Measurements from ENCODE around the gene FLVCR2. TPM values are rescaled to one million over a fixed set of nuclear protein-coding genes. Genes with fewer than 3 reads are reported as not detected.

The FLVCR2 gene
- total RNA-seq, 1 donor from 2014 or later, result 50.6 TPM

- TF ChIP-seq, protein P1, sequence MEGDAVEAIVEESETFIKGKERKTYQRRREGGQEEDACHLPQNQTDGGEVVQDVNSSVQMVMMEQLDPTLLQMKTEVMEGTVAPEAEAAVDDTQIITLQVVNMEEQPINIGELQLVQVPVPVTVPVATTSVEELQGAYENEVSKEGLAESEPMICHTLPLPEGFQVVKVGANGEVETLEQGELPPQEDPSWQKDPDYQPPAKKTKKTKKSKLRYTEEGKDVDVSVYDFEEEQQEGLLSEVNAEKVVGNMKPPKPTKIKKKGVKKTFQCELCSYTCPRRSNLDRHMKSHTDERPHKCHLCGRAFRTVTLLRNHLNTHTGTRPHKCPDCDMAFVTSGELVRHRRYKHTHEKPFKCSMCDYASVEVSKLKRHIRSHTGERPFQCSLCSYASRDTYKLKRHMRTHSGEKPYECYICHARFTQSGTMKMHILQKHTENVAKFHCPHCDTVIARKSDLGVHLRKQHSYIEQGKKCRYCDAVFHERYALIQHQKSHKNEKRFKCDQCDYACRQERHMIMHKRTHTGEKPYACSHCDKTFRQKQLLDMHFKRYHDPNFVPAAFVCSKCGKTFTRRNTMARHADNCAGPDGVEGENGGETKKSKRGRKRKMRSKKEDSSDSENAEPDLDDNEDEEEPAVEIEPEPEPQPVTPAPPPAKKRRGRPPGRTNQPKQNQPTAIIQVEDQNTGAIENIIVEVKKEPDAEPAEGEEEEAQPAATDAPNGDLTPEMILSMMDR (IDR thresholded peaks at IDR 0.05; ENCODE audit: unreplicated experiment), result no peak
- Mint-ChIP-seq H3K4me3 (ENCODE audit: unreplicated experiment) (no peak overlapping the region), H3K36me3 (ENCODE audit: low read depth, unreplicated experiment) (peaks cover 11% of the 10 kb centered on the region), H3K27me3 (ENCODE audit: unreplicated experiment) (peaks cover 11% of the 10 kb centered on the region), H3K27ac (ENCODE audit: unreplicated experiment) (no peak overlapping the region), H3K4me1 (ENCODE audit: unreplicated experiment) (peaks cover 36% of the 10 kb centered on the region), H3K9me3 (ENCODE audit: unreplicated experiment) (peaks cover 1% of the 10 kb centered on the region)
- no peak for DNase-seq (ENCODE audit: low spot score)
Measured at GRCh38 chr14:75579882-75580281, 1.5 kb downstream of the FLVCR2 start.

DNA sequence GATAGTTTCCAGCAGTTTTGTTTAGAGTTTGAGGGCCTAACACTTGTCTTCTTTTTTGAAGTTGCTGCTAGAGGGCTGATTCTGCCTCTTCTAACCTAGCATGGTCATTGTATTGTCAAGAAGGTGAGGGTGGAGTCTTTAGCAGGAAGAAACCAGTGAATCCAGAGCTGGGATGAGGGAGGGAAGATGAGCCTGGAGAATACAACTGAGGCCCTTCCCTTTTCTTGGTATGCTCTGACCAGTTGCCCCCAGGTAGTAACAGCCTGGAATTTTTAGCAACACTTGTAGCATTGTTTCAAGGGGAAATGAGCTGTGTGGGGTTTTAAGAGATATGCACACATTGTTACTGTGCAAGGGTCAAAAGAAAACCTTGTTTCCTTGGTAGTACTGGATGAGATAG, 9.0 kb downstream of the FLVCR2 start:
- DNase-seq (ENCODE audit: low spot score), result no peak
- TF ChIP-seq, protein P1 (IDR thresholded peaks at IDR 0.05; ENCODE audit: unreplicated experiment), result no peak
- H3K36me3 Mint-ChIP-seq (ENCODE audit: low read depth, unreplicated experiment), result peaks cover 51% of the 10 kb centered on the region
- no peak overlapping the region for H3K4me3 Mint-ChIP-seq (ENCODE audit: unreplicated experiment)
- H3K4me1 Mint-ChIP-seq (ENCODE audit: unreplicated experiment), result peaks cover 27% of the 10 kb centered on the region
- peaks cover 10% of the 10 kb centered on the region for H3K27me3 Mint-ChIP-seq (ENCODE audit: unreplicated experiment)
- no peak overlapping the region for H3K27ac Mint-ChIP-seq (ENCODE audit: unreplicated experiment)
- no peaks in the 10 kb centered on the region for H3K9me3 Mint-ChIP-seq (ENCODE audit: unreplicated experiment)

DNA sequence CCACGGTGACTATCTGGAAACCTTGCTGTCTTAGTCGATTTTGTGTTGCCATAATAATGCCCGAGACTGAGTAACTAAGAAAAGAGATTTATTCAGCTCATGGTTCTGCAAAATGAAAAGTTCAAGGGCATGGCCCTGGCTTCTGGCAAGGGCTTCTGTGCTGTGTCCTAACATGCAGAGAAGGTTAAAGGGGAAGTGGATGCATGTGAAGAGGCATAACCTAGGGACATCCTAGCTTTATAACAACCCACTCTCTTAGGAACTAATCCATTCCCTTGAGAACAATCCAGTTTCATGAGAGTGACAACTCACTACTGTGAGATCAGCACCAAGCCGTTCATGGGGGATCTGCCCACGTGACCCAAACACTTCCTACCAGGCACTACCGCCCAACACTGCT, 11.5 kb downstream of the FLVCR2 start:
- DNase-seq (ENCODE audit: low spot score), result no peak
- Mint-ChIP-seq H3K27me3 (ENCODE audit: unreplicated experiment) (peaks cover 12% of the 10 kb centered on the region), H3K36me3 (ENCODE audit: low read depth, unreplicated experiment) (peaks cover 63% of the 10 kb centered on the region), H3K9me3 (ENCODE audit: unreplicated experiment) (peaks cover 4% of the 10 kb centered on the region), H3K27ac (ENCODE audit: unreplicated experiment) (no peak overlapping the region), H3K4me3 (ENCODE audit: unreplicated experiment) (no peak overlapping the region), H3K4me1 (ENCODE audit: unreplicated experiment) (peaks cover 16% of the 10 kb centered on the region)
- TF ChIP-seq, protein P1 (IDR thresholded peaks at IDR 0.05; ENCODE audit: unreplicated experiment), result no peak

DNA sequence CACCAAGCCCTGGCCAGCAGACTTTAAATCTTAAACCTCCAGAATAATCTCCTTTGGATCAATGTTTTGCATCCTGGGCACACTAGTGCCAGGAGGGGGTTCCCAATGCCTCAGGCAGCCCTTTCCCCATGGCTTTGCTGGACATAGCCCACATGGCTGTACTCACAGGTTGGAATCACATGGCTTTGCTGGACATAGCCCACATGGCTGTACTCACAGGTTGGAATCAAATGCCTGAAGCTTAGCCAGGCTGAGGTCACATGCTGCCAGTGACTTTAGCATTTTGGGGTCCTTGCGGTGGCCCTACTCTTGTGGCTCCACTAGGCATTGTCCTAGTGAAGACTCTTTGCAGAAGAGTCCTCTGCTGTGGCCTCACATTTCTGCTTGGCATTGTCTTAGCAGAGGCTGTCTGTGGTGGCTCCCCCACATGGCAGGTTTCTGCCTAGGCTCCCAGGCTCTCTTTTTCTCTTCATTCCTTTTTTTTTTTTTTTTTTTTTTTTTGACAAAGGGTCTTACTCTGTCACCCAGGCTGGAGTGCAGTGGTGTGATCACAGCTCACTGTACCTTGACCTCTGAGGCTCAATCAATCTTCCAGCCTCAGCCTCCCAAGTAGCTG, 13.0 kb downstream of the FLVCR2 start:
- no peak overlapping the region for H3K27ac Mint-ChIP-seq (ENCODE audit: unreplicated experiment)
- DNase-seq (ENCODE audit: low spot score), result no peak

GRCh38 chr14:75591987-75592575, 13.7 kb downstream of the FLVCR2 start:
- Mint-ChIP-seq H3K4me1 (ENCODE audit: unreplicated experiment) (peaks cover 6% of the 10 kb centered on the region), H3K36me3 (ENCODE audit: low read depth, unreplicated experiment) (peaks cover 66% of the 10 kb centered on the region), H3K9me3 (ENCODE audit: unreplicated experiment) (peaks cover 4% of the 10 kb centered on the region), H3K27ac (ENCODE audit: unreplicated experiment) (no peak overlapping the region), H3K4me3 (ENCODE audit: unreplicated experiment) (no peak overlapping the region), H3K27me3 (ENCODE audit: unreplicated experiment) (peaks cover 9% of the 10 kb centered on the region)
- TF ChIP-seq, protein P1 (IDR thresholded peaks at IDR 0.05; ENCODE audit: unreplicated experiment), result no peak
- DNase-seq (ENCODE audit: low spot score), result no peak

More for the DNA sequence above, 13.0 kb downstream of the FLVCR2 start:
- Mint-ChIP-seq H3K27me3 (ENCODE audit: unreplicated experiment) (peaks cover 9% of the 10 kb centered on the region), H3K4me3 (ENCODE audit: unreplicated experiment) (no peak overlapping the region), H3K4me1 (ENCODE audit: unreplicated experiment) (peaks cover 6% of the 10 kb centered on the region), H3K36me3 (ENCODE audit: low read depth, unreplicated experiment) (peaks cover 66% of the 10 kb centered on the region), H3K9me3 (ENCODE audit: unreplicated experiment) (peaks cover 4% of the 10 kb centered on the region)
- TF ChIP-seq, protein P1 (IDR thresholded peaks at IDR 0.05; ENCODE audit: unreplicated experiment), result no peak
